Measurements from ENCODE around the gene NAP1L5.

DNA sequence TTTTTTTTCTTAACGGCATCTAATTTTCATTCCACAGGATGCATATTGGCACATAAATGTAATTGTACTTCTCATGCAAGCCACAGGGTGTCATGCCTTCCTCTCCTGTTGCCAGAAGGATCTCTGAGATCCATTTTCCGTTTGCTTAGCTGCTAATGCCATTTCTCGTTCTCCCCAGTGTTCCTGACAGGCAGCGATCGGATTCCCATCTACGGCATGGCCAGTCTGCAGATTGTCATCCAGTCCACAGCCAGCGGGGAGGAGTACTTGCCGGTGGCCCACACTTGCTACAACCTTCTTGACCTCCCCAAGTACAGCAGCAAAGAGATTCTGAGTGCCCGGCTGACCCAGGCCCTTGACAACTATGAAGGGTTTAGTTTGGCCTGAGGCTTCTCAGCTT is 8.9 kb upstream of the NAP1L5 start:
- TF ChIP-seq, protein P1, sequence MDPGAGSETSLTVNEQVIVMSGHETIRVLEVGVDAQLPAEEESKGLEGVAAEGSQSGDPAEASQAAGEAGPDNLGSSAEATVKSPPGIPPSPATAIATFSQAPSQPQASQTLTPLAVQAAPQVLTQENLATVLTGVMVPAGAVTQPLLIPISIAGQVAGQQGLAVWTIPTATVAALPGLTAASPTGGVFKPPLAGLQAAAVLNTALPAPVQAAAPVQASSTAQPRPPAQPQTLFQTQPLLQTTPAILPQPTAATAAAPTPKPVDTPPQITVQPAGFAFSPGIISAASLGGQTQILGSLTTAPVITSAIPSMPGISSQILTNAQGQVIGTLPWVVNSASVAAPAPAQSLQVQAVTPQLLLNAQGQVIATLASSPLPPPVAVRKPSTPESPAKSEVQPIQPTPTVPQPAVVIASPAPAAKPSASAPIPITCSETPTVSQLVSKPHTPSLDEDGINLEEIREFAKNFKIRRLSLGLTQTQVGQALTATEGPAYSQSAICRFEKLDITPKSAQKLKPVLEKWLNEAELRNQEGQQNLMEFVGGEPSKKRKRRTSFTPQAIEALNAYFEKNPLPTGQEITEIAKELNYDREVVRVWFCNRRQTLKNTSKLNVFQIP (CRISPR knock-in tag; IDR thresholded peaks at IDR 0.05; ENCODE audit: borderline replicate concordance, low read depth), result no peak
- no peak for TF ChIP-seq CSDC2 (CRISPR knock-in tag; IDR thresholded peaks at IDR 0.05)
- TF ChIP-seq RARB (CRISPR knock-in tag; IDR thresholded peaks at IDR 0.05), result no peak
- no peak for TF ChIP-seq TOX (CRISPR knock-in tag; IDR thresholded peaks at IDR 0.05; ENCODE audit: borderline replicate concordance)
